Glutamatergic neuron (in vitro differentiated cells): ENCODE measurements around the gene PBX1. TPM values are rescaled to one million over a fixed set of nuclear protein-coding genes. Genes with fewer than 3 reads are reported as not detected.

Experiments used
- DNase-seq: peaks from one replicate; pipeline ENCODE4 v3.0.0; 2022
- H3K27ac Mint-ChIP-seq: one replicate; pipeline ENCODE4 v1.8.0; 2020; ENCODE audit warnings: mild to moderate bottlenecking, mixed read lengths, inconsistent platforms; ENCODE audit not compliant: unreplicated experiment
- H3K27me3 Mint-ChIP-seq: one replicate; pipeline ENCODE4 v1.8.0; 2020; ENCODE audit warnings: mild to moderate bottlenecking, moderate library complexity, mixed read lengths, inconsistent platforms; ENCODE audit not compliant: unreplicated experiment
- H3K36me3 Mint-ChIP-seq: one replicate; pipeline ENCODE4 v1.8.0; 2020; ENCODE audit warnings: mild to moderate bottlenecking, mixed read lengths, inconsistent platforms; ENCODE audit not compliant: unreplicated experiment
- H3K4me1 Mint-ChIP-seq: one replicate; pipeline ENCODE4 v1.8.0; 2020; ENCODE audit warnings: mild to moderate bottlenecking, low read depth, mixed read lengths, inconsistent platforms; ENCODE audit not compliant: unreplicated experiment
- H3K4me3 Mint-ChIP-seq: one replicate; pipeline ENCODE4 v1.8.0; 2020; ENCODE audit warnings: mild to moderate bottlenecking, mixed read lengths, inconsistent platforms; ENCODE audit not compliant: unreplicated experiment
- H3K9me3 Mint-ChIP-seq: one replicate; pipeline ENCODE4 v1.8.0; 2020; ENCODE audit warnings: mild to moderate bottlenecking, moderate library complexity, mixed read lengths, inconsistent platforms; ENCODE audit not compliant: unreplicated experiment
- total RNA-seq: library from RNA; stranded (reverse); fragmentation: NEBNext Ultra II Directional; extraction: Animal tissue kit (Norgen Biotek cat#: 25700); gene quantifications from one replicate; pipeline ENCODE4 v1.2.1, GENCODE V29; 2021; ENCODE audit not compliant: unreplicated experiment
- TF ChIP-seq, protein P1 (sequence below): fragments of 200-600 bp; sonication (generic); IDR thresholded peaks from one replicate; pipeline ENCODE4 v1.5.0; 2021; ENCODE audit not compliant: partially characterized antibody, unreplicated experiment

PBX1 gene
- total RNA-seq, 1 donor from 2014 or later: 98.7 TPM

DNA sequence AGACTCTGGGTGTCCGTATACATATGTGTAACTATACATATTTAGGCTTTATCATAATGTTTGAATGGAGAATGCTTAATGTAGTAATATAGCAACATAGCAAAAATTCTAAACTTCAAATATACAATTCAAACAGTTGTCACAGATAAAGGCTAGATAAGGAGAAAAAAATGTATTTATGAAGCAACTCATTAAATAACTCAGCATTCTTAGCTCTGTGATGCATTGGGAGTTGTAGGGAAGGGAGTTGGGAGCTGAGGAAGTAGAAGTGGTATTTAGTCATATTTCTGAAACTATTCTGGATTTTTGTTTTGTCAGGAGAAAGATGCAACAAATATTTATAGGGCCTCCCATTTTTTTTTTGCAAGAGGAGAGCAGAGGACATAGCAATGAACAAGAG lies 197.8 kb downstream of the PBX1 start:
- Mint-ChIP-seq H3K4me1 (peaks cover 6% of the 10 kb centered on the region), H3K27me3 (peaks cover 4% of the 10 kb centered on the region), H3K4me3 (no peak overlapping the region), H3K27ac (no peak overlapping the region), H3K9me3 (no peaks in the 10 kb centered on the region), H3K36me3 (no peaks in the 10 kb centered on the region)
- TF ChIP-seq, protein P1, sequence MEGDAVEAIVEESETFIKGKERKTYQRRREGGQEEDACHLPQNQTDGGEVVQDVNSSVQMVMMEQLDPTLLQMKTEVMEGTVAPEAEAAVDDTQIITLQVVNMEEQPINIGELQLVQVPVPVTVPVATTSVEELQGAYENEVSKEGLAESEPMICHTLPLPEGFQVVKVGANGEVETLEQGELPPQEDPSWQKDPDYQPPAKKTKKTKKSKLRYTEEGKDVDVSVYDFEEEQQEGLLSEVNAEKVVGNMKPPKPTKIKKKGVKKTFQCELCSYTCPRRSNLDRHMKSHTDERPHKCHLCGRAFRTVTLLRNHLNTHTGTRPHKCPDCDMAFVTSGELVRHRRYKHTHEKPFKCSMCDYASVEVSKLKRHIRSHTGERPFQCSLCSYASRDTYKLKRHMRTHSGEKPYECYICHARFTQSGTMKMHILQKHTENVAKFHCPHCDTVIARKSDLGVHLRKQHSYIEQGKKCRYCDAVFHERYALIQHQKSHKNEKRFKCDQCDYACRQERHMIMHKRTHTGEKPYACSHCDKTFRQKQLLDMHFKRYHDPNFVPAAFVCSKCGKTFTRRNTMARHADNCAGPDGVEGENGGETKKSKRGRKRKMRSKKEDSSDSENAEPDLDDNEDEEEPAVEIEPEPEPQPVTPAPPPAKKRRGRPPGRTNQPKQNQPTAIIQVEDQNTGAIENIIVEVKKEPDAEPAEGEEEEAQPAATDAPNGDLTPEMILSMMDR: no peak
- no peak for DNase-seq

DNA sequence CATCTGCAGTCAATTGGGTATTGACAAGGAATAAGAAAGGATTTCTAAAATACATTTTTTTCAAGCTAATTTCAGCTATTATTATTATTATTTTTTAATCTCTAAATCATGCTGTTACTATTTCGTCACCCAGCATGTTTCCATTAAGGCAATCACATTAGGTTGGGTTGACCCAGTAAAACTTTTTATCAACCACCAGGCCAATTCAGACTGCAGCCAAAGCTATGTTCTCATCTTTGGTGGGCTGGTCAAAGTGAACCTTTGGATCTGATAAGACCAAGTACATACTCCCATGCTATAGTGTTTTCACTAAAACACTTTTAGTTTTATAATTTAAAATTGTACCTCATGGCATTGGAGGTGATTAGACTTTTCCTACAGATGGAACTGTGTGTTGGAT lies 198.6 kb downstream of the PBX1 start:
- peaks cover 4% of the 10 kb centered on the region for H3K27me3 Mint-ChIP-seq
- peaks cover 6% of the 10 kb centered on the region for H3K4me1 Mint-ChIP-seq
- no peak for DNase-seq
- H3K36me3 Mint-ChIP-seq: no peaks in the 10 kb centered on the region
- TF ChIP-seq, protein P1: no peak
- no peaks in the 10 kb centered on the region for H3K9me3 Mint-ChIP-seq
- H3K4me3 Mint-ChIP-seq: no peak overlapping the region
- no peak overlapping the region for H3K27ac Mint-ChIP-seq

DNA sequence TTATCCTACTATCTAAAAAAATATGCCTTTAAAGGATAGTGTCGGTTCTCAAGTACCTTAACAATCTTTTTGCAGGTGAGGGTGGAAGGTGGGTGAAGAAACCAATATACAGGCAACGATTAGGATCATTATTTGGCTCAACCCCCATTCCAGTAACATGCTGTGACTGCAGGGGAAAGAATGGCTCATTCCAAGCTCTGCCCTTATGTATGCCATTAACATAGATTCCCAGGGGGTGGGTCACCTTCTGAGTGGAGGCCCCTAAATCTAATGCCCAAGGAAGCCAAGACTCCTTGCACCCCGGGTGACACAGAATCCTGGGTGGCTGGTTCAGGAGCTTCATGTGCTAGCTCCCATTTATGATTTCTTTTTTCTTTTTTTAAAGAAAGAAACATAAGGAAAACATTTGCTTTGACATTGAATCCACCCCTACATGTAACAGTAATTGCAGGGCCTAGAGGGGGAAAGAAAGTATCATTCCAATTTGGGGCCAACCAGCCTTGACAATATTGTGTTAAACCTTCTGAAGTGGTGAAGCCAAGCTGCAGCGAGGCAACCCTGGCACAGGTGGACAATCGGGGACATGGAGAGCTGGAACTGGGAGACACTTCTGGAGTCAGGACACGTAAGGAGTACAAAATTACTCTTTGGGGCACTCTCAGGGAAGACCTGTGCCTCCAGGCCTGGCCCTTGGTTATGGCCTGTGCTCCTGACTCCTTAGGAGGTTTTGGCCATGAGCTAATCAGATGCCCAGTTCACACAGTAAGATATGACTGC lies 200.3 kb downstream of the PBX1 start:
- Mint-ChIP-seq H3K9me3 (no peaks in the 10 kb centered on the region), H3K4me1 (peaks cover 6% of the 10 kb centered on the region), H3K36me3 (no peaks in the 10 kb centered on the region), H3K4me3 (no peak overlapping the region), H3K27me3 (peaks cover 4% of the 10 kb centered on the region), H3K27ac (no peak overlapping the region)
- TF ChIP-seq, protein P1: no peak
- no peak for DNase-seq

DNA sequence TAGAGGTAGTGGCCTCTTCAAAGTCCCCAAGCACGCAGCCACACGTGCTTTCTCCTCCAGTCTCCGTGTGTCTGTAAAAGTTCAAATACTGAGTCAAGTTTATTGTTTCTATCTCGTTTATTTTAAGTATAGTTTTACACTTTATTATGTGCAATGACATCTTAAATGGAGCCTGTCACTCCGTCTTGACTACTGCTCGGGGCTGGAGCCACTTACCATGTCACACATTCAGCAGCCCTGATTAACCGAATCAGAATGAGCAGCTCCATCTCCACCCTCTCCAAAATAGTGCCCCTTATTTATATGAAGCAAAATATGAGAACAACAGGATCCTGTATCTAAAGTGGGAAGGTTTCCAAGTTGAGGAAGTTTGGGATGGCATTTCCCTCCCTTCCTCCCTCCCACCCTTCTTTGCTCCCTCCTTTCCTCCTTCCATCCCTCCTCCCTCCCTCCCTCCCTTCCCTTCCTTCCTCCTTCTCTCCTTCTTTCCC lies 201.0 kb downstream of the PBX1 start:
- Mint-ChIP-seq H3K9me3 (no peaks in the 10 kb centered on the region), H3K27me3 (peaks cover 4% of the 10 kb centered on the region), H3K27ac (no peak overlapping the region), H3K4me3 (no peak overlapping the region), H3K4me1 (peaks cover 9% of the 10 kb centered on the region), H3K36me3 (no peaks in the 10 kb centered on the region)
- no peak for DNase-seq
- TF ChIP-seq, protein P1: no peak

DNA sequence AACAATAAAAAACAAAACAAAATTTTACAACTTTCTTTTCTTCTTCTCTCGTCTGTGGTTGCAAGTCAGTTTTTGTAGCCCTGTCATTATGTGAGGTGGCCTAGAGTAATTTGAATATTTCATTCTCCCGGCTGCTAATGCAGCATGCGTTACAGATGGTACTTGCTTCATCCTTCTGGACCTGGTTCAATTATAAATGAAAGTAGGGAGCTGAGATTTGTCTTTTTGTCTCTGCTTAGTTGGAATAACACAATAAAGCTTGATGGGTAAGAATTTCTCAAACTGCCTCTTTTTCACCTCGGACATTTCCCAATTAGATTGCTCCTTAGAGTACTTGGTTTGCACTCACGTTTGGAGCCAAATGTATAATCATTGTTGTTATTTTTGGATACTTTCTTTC lies 201.6 kb downstream of the PBX1 start:
- TF ChIP-seq, protein P1: no peak
- H3K27ac Mint-ChIP-seq: peak overlapping the region; percentile 36
- H3K9me3 Mint-ChIP-seq: no peaks in the 10 kb centered on the region
- peaks cover 14% of the 10 kb centered on the region for H3K4me1 Mint-ChIP-seq
- H3K27me3 Mint-ChIP-seq: peaks cover 4% of the 10 kb centered on the region
- H3K4me3 Mint-ChIP-seq: no peak overlapping the region
- no peaks in the 10 kb centered on the region for H3K36me3 Mint-ChIP-seq
- DNase-seq: no peak
